HEK293 (cell line): ENCODE data around the gene DENND1A.

Experiments used
- CTCF ChIA-PET: fragments of 350-600 bp; formaldehyde crosslinking; extraction: SDS; loops from one replicate; lab custom pipeline; 2021; ENCODE audit warnings: antibody characterized with exemption; lab: Yijun Ruan, JAX
- POLR2A ChIA-PET: fragments of 300-600 bp; formaldehyde crosslinking; extraction: SDS; loops from one replicate; lab custom pipeline; 2020; ENCODE audit warnings: antibody characterized with exemption, inconsistent platforms; lab: Yijun Ruan, JAX
- H3K27ac ChIP-seq: fragments of 200-500 bp; sonication (Bioruptor generic); 2 replicates; pipeline ENCODE4 v1.5.1; 2014; ENCODE audit warnings: low read depth, low read length, control low read depth, inconsistent platforms; ENCODE audit errors: extremely low read depth
- H3K36me3 ChIP-seq, 2 experiments: fragments of 200-500 bp in 1 of 2; sonication (Bioruptor generic) in 1 of 2; 1 replicate in 1 of 2; 2 replicates in 1 of 2; pipeline ENCODE4 v1.5.1; 2014 to 2017; ENCODE audit warnings: inconsistent platforms in 2 of 2, low read length in 2 of 2; ENCODE audit not compliant: control insufficient read depth in 2 of 2, insufficient read depth in 1 of 2
- H3K4me1 ChIP-seq: fragments of 200-500 bp; sonication (Bioruptor generic); 2 replicates; pipeline ENCODE4 v1.5.1; 2014; ENCODE audit warnings: mild to moderate bottlenecking, low read length, inconsistent platforms; ENCODE audit not compliant: control insufficient read depth, insufficient read depth
- H3K4me3 ChIP-seq: 2 replicates; pipeline ENCODE4 v1.5.1; 2011; ENCODE audit warnings: low read depth, mild to moderate bottlenecking, control low read depth, low read length, moderate library complexity
- H3K9me3 ChIP-seq: fragments of 200-500 bp; sonication (Bioruptor generic); 2 replicates; pipeline ENCODE4 v1.5.1; 2014; ENCODE audit warnings: low read depth, low read length, inconsistent platforms; ENCODE audit not compliant: control insufficient read depth, insufficient read depth
- KLF16 ChIP-seq: fragments of 450-650 bp; formaldehyde crosslinking; IDR thresholded peaks from 2 replicates; pipeline ENCODE4 v1.5.1; 2017; ENCODE audit warnings: missing biosample characterization, missing genetic modification characterization
- PRDM4 ChIP-seq: fragments of 450-650 bp; formaldehyde crosslinking; IDR thresholded peaks from 2 replicates; pipeline ENCODE4 v1.5.1; 2017; ENCODE audit warnings: missing biosample characterization, missing genetic modification characterization
- ZBTB49 ChIP-seq: fragments of 450-650 bp; formaldehyde crosslinking; IDR thresholded peaks from 2 replicates; pipeline ENCODE4 v1.5.1; 2016; ENCODE audit warnings: missing biosample characterization, missing genetic modification characterization, low read depth
- ZBTB7A ChIP-seq: fragments of 450-650 bp; formaldehyde crosslinking; IDR thresholded peaks from 2 replicates; pipeline ENCODE4 v1.5.1; 2016; ENCODE audit warnings: low read depth, missing biosample characterization, missing genetic modification characterization
- ZFP69B ChIP-seq: fragments of 450-650 bp; formaldehyde crosslinking; IDR thresholded peaks from 2 replicates; pipeline ENCODE4 v1.5.1; 2016; ENCODE audit warnings: missing biosample characterization, missing genetic modification characterization
- ZNF146 ChIP-seq: fragments of 450-650 bp; formaldehyde crosslinking; IDR thresholded peaks from 2 replicates; pipeline ENCODE4 v1.5.1; 2016; ENCODE audit warnings: missing biosample characterization, missing genetic modification characterization
- ZNF16 ChIP-seq: fragments of 450-650 bp; formaldehyde crosslinking; IDR thresholded peaks from 2 replicates; pipeline ENCODE4 v1.5.1; 2016; ENCODE audit warnings: low read depth, missing biosample characterization, missing genetic modification characterization
- ZNF26 ChIP-seq: fragments of 450-650 bp; formaldehyde crosslinking; IDR thresholded peaks from 2 replicates; pipeline ENCODE4 v1.5.1; 2016; ENCODE audit warnings: missing biosample characterization, missing genetic modification characterization
- ZNF280D ChIP-seq: fragments of 450-650 bp; formaldehyde crosslinking; IDR thresholded peaks from 2 replicates; pipeline ENCODE4 v1.5.1; 2016; ENCODE audit warnings: missing biosample characterization, missing genetic modification characterization
- ZNF302 ChIP-seq: fragments of 450-650 bp; formaldehyde crosslinking; IDR thresholded peaks from 2 replicates; pipeline ENCODE4 v1.5.1; 2016; ENCODE audit warnings: missing biosample characterization, missing genetic modification characterization, low read depth
- ZNF639 ChIP-seq: fragments of 450-650 bp; formaldehyde crosslinking; IDR thresholded peaks from 2 replicates; pipeline ENCODE4 v1.5.1; 2016; ENCODE audit warnings: missing biosample characterization, missing genetic modification characterization
- ZNF768 ChIP-seq: fragments of 450-650 bp; formaldehyde crosslinking; IDR thresholded peaks from 2 replicates; pipeline ENCODE4 v1.5.1; 2018; ENCODE audit warnings: missing biosample characterization, mild to moderate bottlenecking, missing genetic modification characterization
- TF ChIP-seq, protein P1 (sequence below): fragments of 450-650 bp; formaldehyde crosslinking; IDR thresholded peaks from 2 replicates; pipeline ENCODE4 v1.5.1; 2016; ENCODE audit warnings: missing biosample characterization, missing genetic modification characterization, borderline replicate concordance

The DENND1A gene

DNA sequence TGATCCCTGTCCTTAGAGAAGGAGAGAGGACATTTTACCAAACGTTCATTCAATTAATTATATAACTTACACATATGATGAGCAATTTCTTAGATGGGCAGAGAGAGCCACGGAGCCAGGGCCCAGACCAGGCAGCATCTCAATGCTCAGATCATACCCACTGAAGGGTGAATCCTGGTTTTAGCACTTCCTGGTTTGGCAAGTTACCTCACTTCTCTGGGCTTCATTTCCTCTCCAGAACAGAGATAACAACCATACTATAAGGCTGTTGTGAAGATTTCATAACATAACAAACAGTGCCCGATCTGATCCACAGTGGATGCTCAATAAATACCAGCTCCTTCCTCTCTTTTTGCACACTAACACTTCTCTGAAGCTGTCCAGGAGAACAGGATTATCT, 271.1 kb downstream of the DENND1A start:
- H3K27ac ChIP-seq = no peak overlapping the region
- H3K9me3 ChIP-seq = no peaks in the 10 kb centered on the region
- POLR2A ChIA-PET = interaction anchor here (0.6 kb wide), 1 partner anchor 20 kb away, joined by 9 read pairs; no protein-coding TSS in a partner anchor
- TF ChIP-seq ZNF280D (tag by site-specific recombination) (no peak), ZBTB7A (tag by site-specific recombination) (no peak), ZNF26 (no peak)
- H3K4me3 ChIP-seq = no peak overlapping the region
- CTCF ChIA-PET = no interaction called here
- H3K4me1 ChIP-seq = no peaks in the 10 kb centered on the region; the same call in 1 of the 2 replicates
- H3K36me3 ChIP-seq = peaks cover 0 to 3% of the 10 kb centered on the region in 2 experiments; a peak in 1 of 3 replicates

GRCh38 chr9:123657941-123658340, 272.0 kb downstream of the DENND1A start:
- Histone ChIP-seq H3K27ac (no peak overlapping the region), H3K4me3 (no peak overlapping the region), H3K36me3 (peaks cover 0 to 3% of the 10 kb centered on the region in 2 experiments; a peak in 1 of 3 replicates), H3K9me3 (no peaks in the 10 kb centered on the region), H3K4me1 (no peaks in the 10 kb centered on the region; the same call in 1 of the 2 replicates)
- CTCF ChIA-PET = no interaction called here
- POLR2A ChIA-PET = no interaction called here
- TF ChIP-seq KLF16 = no peak
- TF ChIP-seq ZNF16 = no peak
- TF ChIP-seq ZBTB49 (tag by site-specific recombination) = no peak
- TF ChIP-seq, protein P1, sequence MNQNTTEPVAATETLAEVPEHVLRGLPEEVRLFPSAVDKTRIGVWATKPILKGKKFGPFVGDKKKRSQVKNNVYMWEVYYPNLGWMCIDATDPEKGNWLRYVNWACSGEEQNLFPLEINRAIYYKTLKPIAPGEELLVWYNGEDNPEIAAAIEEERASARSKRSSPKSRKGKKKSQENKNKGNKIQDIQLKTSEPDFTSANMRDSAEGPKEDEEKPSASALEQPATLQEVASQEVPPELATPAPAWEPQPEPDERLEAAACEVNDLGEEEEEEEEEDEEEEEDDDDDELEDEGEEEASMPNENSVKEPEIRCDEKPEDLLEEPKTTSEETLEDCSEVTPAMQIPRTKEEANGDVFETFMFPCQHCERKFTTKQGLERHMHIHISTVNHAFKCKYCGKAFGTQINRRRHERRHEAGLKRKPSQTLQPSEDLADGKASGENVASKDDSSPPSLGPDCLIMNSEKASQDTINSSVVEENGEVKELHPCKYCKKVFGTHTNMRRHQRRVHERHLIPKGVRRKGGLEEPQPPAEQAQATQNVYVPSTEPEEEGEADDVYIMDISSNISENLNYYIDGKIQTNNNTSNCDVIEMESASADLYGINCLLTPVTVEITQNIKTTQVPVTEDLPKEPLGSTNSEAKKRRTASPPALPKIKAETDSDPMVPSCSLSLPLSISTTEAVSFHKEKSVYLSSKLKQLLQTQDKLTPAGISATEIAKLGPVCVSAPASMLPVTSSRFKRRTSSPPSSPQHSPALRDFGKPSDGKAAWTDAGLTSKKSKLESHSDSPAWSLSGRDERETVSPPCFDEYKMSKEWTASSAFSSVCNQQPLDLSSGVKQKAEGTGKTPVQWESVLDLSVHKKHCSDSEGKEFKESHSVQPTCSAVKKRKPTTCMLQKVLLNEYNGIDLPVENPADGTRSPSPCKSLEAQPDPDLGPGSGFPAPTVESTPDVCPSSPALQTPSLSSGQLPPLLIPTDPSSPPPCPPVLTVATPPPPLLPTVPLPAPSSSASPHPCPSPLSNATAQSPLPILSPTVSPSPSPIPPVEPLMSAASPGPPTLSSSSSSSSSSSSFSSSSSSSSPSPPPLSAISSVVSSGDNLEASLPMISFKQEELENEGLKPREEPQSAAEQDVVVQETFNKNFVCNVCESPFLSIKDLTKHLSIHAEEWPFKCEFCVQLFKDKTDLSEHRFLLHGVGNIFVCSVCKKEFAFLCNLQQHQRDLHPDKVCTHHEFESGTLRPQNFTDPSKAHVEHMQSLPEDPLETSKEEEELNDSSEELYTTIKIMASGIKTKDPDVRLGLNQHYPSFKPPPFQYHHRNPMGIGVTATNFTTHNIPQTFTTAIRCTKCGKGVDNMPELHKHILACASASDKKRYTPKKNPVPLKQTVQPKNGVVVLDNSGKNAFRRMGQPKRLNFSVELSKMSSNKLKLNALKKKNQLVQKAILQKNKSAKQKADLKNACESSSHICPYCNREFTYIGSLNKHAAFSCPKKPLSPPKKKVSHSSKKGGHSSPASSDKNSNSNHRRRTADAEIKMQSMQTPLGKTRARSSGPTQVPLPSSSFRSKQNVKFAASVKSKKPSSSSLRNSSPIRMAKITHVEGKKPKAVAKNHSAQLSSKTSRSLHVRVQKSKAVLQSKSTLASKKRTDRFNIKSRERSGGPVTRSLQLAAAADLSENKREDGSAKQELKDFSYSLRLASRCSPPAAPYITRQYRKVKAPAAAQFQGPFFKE (tag by site-specific recombination) = no peak
- TF ChIP-seq ZNF146 (tag by site-specific recombination) = no peak
- TF ChIP-seq PRDM4 (tag by site-specific recombination) = no peak
- TF ChIP-seq ZNF768 (tag by site-specific recombination) = no peak
- TF ChIP-seq ZNF639 = no peak
- TF ChIP-seq ZFP69B (tag by site-specific recombination) = no peak
- no peak for TF ChIP-seq ZNF302 (tag by site-specific recombination)
